Measurements from ENCODE around the gene PGGHG.
"Not testable (repeated sequence)": the region's sequence is repeated elsewhere in the genome, so short reads cannot be mapped to it uniquely, and the experiment has no call there.

DNA sequence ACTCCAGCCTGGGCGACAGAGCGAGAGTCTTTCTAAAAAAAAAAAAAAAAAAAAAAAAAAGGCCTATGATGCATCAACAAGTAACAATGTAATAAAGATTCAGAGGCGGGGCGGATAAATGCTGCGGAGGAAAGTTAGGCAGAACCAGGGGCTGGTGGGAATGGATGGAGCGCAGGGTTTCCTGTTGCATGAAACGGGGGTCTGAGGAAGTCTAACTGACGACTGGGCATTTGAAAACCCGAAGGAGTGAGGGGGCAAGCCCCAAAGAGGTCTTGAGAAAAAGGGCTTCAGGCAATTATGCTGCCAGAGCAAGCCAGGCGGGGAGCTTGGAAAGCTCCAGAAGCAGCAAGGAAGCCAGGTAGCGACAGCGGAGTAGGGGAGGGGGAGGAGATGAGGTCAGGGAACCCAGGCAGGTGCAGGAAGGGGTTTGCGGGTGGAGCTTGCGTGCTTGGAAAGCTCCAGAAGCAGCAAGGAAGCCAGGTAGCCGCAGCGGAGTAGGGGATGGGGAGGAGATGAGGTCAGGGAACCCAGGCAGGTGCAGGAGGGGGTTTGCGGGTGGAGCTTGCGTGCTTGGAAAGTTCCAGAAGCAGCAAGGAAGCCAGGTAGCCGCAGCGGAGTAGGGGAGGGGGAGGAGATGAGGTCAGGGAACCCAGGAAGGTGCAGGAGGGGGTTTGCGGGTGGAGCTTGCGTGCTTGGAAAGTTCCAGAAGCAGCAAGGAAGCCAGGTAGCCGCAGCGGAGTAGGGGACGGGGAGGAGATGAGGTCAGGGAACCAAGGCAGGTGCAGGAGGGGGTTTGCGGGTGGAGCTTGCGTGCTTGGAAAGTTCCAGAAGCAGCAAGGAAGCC lies 1.7 kb upstream of the PGGHG start:
- TF ChIP-seq, protein P1, sequence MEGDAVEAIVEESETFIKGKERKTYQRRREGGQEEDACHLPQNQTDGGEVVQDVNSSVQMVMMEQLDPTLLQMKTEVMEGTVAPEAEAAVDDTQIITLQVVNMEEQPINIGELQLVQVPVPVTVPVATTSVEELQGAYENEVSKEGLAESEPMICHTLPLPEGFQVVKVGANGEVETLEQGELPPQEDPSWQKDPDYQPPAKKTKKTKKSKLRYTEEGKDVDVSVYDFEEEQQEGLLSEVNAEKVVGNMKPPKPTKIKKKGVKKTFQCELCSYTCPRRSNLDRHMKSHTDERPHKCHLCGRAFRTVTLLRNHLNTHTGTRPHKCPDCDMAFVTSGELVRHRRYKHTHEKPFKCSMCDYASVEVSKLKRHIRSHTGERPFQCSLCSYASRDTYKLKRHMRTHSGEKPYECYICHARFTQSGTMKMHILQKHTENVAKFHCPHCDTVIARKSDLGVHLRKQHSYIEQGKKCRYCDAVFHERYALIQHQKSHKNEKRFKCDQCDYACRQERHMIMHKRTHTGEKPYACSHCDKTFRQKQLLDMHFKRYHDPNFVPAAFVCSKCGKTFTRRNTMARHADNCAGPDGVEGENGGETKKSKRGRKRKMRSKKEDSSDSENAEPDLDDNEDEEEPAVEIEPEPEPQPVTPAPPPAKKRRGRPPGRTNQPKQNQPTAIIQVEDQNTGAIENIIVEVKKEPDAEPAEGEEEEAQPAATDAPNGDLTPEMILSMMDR (conservative IDR thresholded peaks at IDR 0.05; ENCODE audit: low read depth, low read length) = not testable (repeated sequence)
- not testable (repeated sequence) for TF ChIP-seq EZH2phosphoT487 (IDR thresholded peaks at IDR 0.05; ENCODE audit: borderline replicate concordance, low read length); EZH2 (IDR thresholded peaks at IDR 0.05; ENCODE audit: low read length, unreplicated experiment)

Measured in PC-3 (cell line).